ENCODE measurements around the gene F13B.

GRCh38 chr1:197080323-197080722, 13.3 kb upstream of the F13B start:
- TF ChIP-seq CTCF (IDR thresholded peaks at IDR 0.05) (no peak), POLR2A (IDR thresholded peaks at IDR 0.05) (no peak)

Data from uterus (tissue), 2 donors.